Measurements from ENCODE around the gene PIH1D1.

- no peak for TF ChIP-seq CTCF (IDR thresholded peaks at IDR 0.05)
- no peak for TF ChIP-seq POLR2AphosphoS5 (IDR thresholded peaks at IDR 0.05)
- TF ChIP-seq POLR2A (IDR thresholded peaks at IDR 0.05) = no peak
- TF ChIP-seq EP300 (IDR thresholded peaks at IDR 0.05) = no peak
Measured at GRCh38 chr19:49427339-49427738, 24.3 kb downstream of the PIH1D1 start.
